Measurements from ENCODE around the gene PPIE.

- TF ChIP-seq, protein P1, sequence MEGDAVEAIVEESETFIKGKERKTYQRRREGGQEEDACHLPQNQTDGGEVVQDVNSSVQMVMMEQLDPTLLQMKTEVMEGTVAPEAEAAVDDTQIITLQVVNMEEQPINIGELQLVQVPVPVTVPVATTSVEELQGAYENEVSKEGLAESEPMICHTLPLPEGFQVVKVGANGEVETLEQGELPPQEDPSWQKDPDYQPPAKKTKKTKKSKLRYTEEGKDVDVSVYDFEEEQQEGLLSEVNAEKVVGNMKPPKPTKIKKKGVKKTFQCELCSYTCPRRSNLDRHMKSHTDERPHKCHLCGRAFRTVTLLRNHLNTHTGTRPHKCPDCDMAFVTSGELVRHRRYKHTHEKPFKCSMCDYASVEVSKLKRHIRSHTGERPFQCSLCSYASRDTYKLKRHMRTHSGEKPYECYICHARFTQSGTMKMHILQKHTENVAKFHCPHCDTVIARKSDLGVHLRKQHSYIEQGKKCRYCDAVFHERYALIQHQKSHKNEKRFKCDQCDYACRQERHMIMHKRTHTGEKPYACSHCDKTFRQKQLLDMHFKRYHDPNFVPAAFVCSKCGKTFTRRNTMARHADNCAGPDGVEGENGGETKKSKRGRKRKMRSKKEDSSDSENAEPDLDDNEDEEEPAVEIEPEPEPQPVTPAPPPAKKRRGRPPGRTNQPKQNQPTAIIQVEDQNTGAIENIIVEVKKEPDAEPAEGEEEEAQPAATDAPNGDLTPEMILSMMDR (conservative IDR thresholded peaks at IDR 0.05), result no peak
- TF ChIP-seq ZFX (IDR thresholded peaks at IDR 0.05), result no peak
Measured at GRCh38 chr1:39733161-39733560, 5.5 kb upstream of the PPIE start.

Measured in C4-2B (cell line).